Natural killer cell (primary cell): ENCODE measurements around the gene PRR35. TPM values are rescaled to one million over a fixed set of nuclear protein-coding genes. Genes with fewer than 3 reads are reported as not detected.

Experiments
- ATAC-seq, 3 donors: fragments of 150-1000 bp in 2 of 3; fragments of 200-7000 bp in 1 of 3; cut with Tn5 transposase; 1 replicate in 1 of 3; 2 replicates in 2 of 3; pipeline ENCODE4 v1.10.0; 2021; ENCODE audit warnings: mild to moderate bottlenecking in 2 of 3, moderate library complexity in 2 of 3
- DNase-seq, 2 donors: peaks; one replicate each; pipeline versions ENCODE4 v3.0.0 to v3.0.0-alpha.2; 2013 to 2021; ENCODE audit warnings: mixed read lengths in 1 of 2
- H3K27ac ChIP-seq: one replicate; pipeline ENCODE4 v1.5.1; 2013; ENCODE audit warnings: mild to moderate bottlenecking, low read length
- H3K27me3 ChIP-seq: one replicate; pipeline ENCODE4 v1.6.1; 2013; ENCODE audit warnings: low read length; ENCODE audit not compliant: control insufficient read depth, insufficient read depth
- H3K36me3 ChIP-seq: one replicate; pipeline ENCODE4 v1.6.1; 2013; ENCODE audit warnings: low read length; ENCODE audit not compliant: control insufficient read depth, insufficient read depth
- H3K4me1 ChIP-seq: one replicate; pipeline ENCODE4 v1.6.1; 2013; ENCODE audit warnings: low read length; ENCODE audit not compliant: control insufficient read depth, insufficient read depth
- H3K4me3 ChIP-seq: one replicate; pipeline ENCODE4 v1.5.1; 2013; ENCODE audit warnings: low read length
- H3K9me3 ChIP-seq: one replicate; pipeline ENCODE4 v1.6.1; 2013; ENCODE audit warnings: low read length; ENCODE audit not compliant: control insufficient read depth, insufficient read depth
- H3K27ac Mint-ChIP-seq, 2 donors: one replicate each; pipeline ENCODE4 v1.8.0; 2022; ENCODE audit warnings: mild to moderate bottlenecking in 2 of 2, mixed read lengths in 2 of 2, moderate library complexity in 1 of 2
- H3K27me3 Mint-ChIP-seq, 2 donors: one replicate each; pipeline ENCODE4 v1.8.0; 2022; ENCODE audit warnings: low read depth in 2 of 2, mixed read lengths in 2 of 2
- H3K36me3 Mint-ChIP-seq: one replicate; pipeline ENCODE4 v1.8.0; 2022; ENCODE audit warnings: mixed read lengths
- H3K4me1 Mint-ChIP-seq, 2 donors: one replicate each; pipeline ENCODE4 v1.8.0; 2022; ENCODE audit warnings: mixed read lengths in 2 of 2
- H3K4me3 Mint-ChIP-seq: one replicate; pipeline ENCODE4 v1.8.0; 2022; ENCODE audit warnings: mild to moderate bottlenecking, moderate library complexity, mixed read lengths
- H3K9me3 Mint-ChIP-seq, 2 donors: one replicate each; pipeline ENCODE4 v1.8.0; 2022; ENCODE audit warnings: mixed read lengths in 2 of 2
- WGBS: methylation state at CpG from one replicate; pipeline ENCODE4 v1.1.7; 2013; ENCODE audit warnings: missing lambda C conversion rate; ENCODE audit not compliant: insufficient coverage; 5-methylcytosine and 5-hydroxymethylcytosine counted together
- intact Hi-C: fragments of 100-400 bp; cut with micrococcal nuclease; formaldehyde crosslinking; loops from one replicate; pipeline ENCODE4 v1.14.2; 2022
- total RNA-seq, 4 donors: library from RNA; stranded (reverse); fragments of 120-200 nt in 1 of 4; gene quantifications; one replicate each; pipeline versions ENCODE4 v1.2.3 to v1.2.4, GENCODE V29; 2013 to 2022
- TF ChIP-seq, protein P1 (sequence below): fragments of 200-600 bp; IDR thresholded peaks from one replicate; pipeline ENCODE4 v1.8.0; 2022; ENCODE audit warnings: antibody characterized with exemption

Gene PRR35
- total RNA-seq, 3 donors from 2014 or later (not counting 1 experiment from before 2014, with no cell fraction given): 0.20 TPM; not detected in 2

DNA sequence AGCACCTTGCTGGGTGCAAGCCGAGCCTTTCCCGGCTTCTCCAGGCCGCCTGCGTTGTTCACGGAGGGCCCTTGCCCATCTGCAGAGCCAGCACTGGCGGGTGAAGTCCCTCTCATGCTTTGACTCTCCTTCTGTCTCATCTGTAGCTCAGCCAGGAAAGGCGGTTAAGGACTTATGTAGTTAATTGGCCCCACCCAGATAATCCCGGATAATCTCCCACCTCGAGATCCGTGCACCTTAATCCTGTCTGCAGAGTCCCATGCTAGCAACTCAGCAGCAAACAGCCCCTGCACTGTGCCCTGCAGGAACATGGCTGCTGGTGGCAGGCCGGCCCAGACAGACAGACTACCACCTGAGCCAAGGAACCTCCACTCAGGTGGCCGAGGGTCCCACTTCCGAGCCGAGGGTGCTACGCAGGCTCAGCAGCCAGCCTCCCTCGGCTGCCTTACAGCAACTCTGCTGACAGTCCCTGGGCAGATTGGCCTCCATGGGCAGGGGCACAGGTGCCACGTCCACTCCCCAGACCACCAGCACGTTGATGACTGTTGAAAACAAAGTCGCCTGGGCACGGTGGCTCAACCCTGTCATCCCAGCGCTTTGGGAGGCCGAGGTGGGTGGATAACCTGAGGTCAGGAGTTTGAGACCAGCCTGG is 46.6 kb downstream of the PRR35 start:
- WGBS: 97% methylated on average over 20 of the region's 22 CpGs
- DNase-seq: no peak
- no peaks in the 10 kb centered on the region for H3K36me3 Mint-ChIP-seq
- Histone ChIP-seq H3K27ac (no peak overlapping the region), H3K36me3 (no peaks in the 10 kb centered on the region), H3K27me3 (no peaks in the 10 kb centered on the region), H3K4me3 (no peak overlapping the region), H3K4me1 (peaks cover 9% of the 10 kb centered on the region), H3K9me3 (peaks cover 6% of the 10 kb centered on the region)
- ATAC-seq: no peak
- TF ChIP-seq, protein P1, sequence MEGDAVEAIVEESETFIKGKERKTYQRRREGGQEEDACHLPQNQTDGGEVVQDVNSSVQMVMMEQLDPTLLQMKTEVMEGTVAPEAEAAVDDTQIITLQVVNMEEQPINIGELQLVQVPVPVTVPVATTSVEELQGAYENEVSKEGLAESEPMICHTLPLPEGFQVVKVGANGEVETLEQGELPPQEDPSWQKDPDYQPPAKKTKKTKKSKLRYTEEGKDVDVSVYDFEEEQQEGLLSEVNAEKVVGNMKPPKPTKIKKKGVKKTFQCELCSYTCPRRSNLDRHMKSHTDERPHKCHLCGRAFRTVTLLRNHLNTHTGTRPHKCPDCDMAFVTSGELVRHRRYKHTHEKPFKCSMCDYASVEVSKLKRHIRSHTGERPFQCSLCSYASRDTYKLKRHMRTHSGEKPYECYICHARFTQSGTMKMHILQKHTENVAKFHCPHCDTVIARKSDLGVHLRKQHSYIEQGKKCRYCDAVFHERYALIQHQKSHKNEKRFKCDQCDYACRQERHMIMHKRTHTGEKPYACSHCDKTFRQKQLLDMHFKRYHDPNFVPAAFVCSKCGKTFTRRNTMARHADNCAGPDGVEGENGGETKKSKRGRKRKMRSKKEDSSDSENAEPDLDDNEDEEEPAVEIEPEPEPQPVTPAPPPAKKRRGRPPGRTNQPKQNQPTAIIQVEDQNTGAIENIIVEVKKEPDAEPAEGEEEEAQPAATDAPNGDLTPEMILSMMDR: no peak
- no peak overlapping the region for H3K27ac Mint-ChIP-seq
- H3K27me3 Mint-ChIP-seq: no peaks in the 10 kb centered on the region
- H3K4me3 Mint-ChIP-seq: no peak overlapping the region
- H3K4me1 Mint-ChIP-seq: peaks cover 19 to 30% of the 10 kb centered on the region in 2 donors
- H3K9me3 Mint-ChIP-seq: no peaks in the 10 kb centered on the region
- intact Hi-C loops: no loop called here

DNA sequence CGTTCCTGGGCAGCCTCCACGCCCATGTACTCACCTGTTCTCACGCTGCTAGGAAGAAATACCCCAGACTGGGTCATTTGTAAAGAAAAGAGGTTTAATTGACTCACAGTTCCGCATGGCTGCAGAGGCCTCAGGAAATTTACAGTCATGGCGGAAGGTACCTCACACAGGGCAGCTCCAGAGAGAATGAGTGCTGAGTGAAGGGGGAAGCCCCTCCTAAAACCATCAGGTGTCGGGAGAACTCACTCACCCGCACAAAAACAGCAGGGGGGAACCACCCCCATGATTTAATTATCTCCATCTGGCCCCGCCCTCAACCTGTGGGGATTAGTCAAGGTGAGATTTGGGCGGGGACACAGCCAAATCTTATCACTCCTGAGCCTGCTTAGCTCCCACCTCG is 47.8 kb downstream of the PRR35 start:
- Mint-ChIP-seq H3K27me3 (no peaks in the 10 kb centered on the region), H3K27ac (no peak overlapping the region), H3K9me3 (no peaks in the 10 kb centered on the region), H3K4me1 (peaks cover 13 to 24% of the 10 kb centered on the region in 2 donors), H3K36me3 (no peaks in the 10 kb centered on the region), H3K4me3 (no peak overlapping the region)
- intact Hi-C loops: no loop called here
- TF ChIP-seq, protein P1: no peak
- no peaks in the 10 kb centered on the region for H3K36me3 ChIP-seq
- H3K4me1 ChIP-seq: peaks cover 6% of the 10 kb centered on the region
- WGBS: 92% methylated on average over 8 of the region's 10 CpGs
- H3K27ac ChIP-seq: no peak overlapping the region
- no peak overlapping the region for H3K4me3 ChIP-seq
- no peaks in the 10 kb centered on the region for H3K27me3 ChIP-seq
- no peak for DNase-seq
- ATAC-seq: no peak
- H3K9me3 ChIP-seq: peaks cover 6% of the 10 kb centered on the region

DNA sequence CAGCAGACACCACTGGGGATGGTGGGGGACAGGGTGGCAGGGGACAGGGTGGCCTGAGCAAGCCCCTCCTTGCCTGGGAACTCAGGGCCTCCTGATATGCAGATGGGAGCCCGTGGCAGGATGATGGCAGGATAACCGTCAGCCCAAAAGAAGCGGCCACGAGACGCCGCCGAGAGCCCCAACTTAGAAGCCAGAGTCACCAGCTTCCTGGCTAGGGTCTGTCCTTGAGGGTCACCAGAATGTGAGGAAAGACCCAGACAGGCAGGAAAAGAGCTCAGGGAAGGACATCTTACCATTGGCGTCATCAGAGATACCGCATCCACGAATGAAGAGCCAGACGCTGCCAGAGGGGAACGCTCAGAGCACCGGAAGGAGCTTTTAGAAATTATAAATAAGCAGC is 49.1 kb downstream of the PRR35 start:
- no peaks in the 10 kb centered on the region for H3K9me3 Mint-ChIP-seq
- Histone ChIP-seq H3K4me3 (no peak overlapping the region), H3K27me3 (no peaks in the 10 kb centered on the region), H3K27ac (no peak overlapping the region), H3K9me3 (peaks cover 6% of the 10 kb centered on the region), H3K4me1 (peaks cover 6% of the 10 kb centered on the region), H3K36me3 (no peaks in the 10 kb centered on the region)
- H3K4me1 Mint-ChIP-seq: peaks cover 5 to 16% of the 10 kb centered on the region in 2 donors
- no peak overlapping the region for H3K27ac Mint-ChIP-seq
- no peak overlapping the region for H3K4me3 Mint-ChIP-seq
- intact Hi-C loops: no loop called here
- 94% methylated on average over 13 of the region's 13 CpGs for WGBS
- H3K27me3 Mint-ChIP-seq: no peaks in the 10 kb centered on the region
- H3K36me3 Mint-ChIP-seq: no peaks in the 10 kb centered on the region
- ATAC-seq (no peak), DNase-seq (no peak)
- TF ChIP-seq, protein P1: no peak

DNA sequence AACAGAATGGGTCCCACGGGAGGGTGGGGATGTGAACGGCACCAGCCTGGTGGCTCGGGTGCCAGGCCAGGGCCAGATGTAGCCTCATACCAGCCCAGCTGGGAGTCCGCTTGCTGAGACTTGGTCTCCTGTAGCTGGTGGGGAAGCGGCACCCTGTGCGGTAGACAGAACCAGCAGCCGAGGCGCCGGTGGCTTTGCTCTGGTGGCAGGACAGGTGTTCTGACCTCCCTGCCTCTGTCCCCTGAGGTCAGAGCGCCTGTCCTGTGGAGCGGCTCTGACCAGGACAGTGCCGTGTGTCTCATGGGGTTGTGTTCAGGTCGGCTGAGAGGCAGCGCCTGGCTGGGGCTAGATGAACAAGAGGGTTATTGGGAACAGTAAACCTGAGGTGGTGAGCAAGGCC is 49.8 kb downstream of the PRR35 start:
- H3K27me3 ChIP-seq: no peaks in the 10 kb centered on the region
- no peak overlapping the region for H3K27ac ChIP-seq
- TF ChIP-seq, protein P1: no peak
- Mint-ChIP-seq H3K9me3 (no peaks in the 10 kb centered on the region), H3K27me3 (no peaks in the 10 kb centered on the region), H3K4me3 (no peak overlapping the region), H3K36me3 (no peaks in the 10 kb centered on the region), H3K4me1 (peaks cover 5 to 16% of the 10 kb centered on the region in 2 donors), H3K27ac (peak overlapping the region in 1 of 2 donors; percentile 31)
- DNase-seq (no peak), ATAC-seq (no peak)
- intact Hi-C loops: loop anchor here (2.0 to 5.0 kb wide), 2 partner anchors 31 to 218 kb away; no protein-coding TSS in a partner anchor
- no peak overlapping the region for H3K4me3 ChIP-seq
- H3K9me3 ChIP-seq: peaks cover 5% of the 10 kb centered on the region
- 82% methylated on average over 14 of the region's 14 CpGs for WGBS
- no peaks in the 10 kb centered on the region for H3K36me3 ChIP-seq
- peaks cover 6% of the 10 kb centered on the region for H3K4me1 ChIP-seq
